ENCODE results near the gene UBR1.

Gene UBR1

GRCh38 chr15:43106486-43106829 lies 620 bp upstream of the UBR1 start:
- no peak for DNase-seq (ENCODE audit: low spot score)

GRCh38 chr15:43105077-43105736 lies 631 bp downstream of the UBR1 start:
- peak; percentile 34 for DNase-seq (ENCODE audit: low spot score)

GRCh38 chr15:43104426-43104825 lies 1.4 kb downstream of the UBR1 start:
- DNase-seq (ENCODE audit: low spot score), result no peak

GRCh38 chr15:43103907-43104306 lies 1.9 kb downstream of the UBR1 start:
- DNase-seq (ENCODE audit: low spot score), result no peak

GRCh38 chr15:43102187-43102586 lies 3.7 kb downstream of the UBR1 start:
- no peak for DNase-seq (ENCODE audit: low spot score)

GRCh38 chr15:43100971-43101370 lies 4.9 kb downstream of the UBR1 start:
- no peak for DNase-seq (ENCODE audit: low spot score)

GRCh38 chr15:43099105-43099845 lies 6.6 kb downstream of the UBR1 start:
- DNase-seq (ENCODE audit: low spot score), result no peak

GRCh38 chr15:43096411-43096810 lies 9.4 kb downstream of the UBR1 start:
- DNase-seq (ENCODE audit: low spot score), result no peak

GRCh38 chr15:43095708-43096347 lies 10.0 kb downstream of the UBR1 start:
- no peak for DNase-seq (ENCODE audit: low spot score)

GRCh38 chr15:43095243-43095642 lies 10.6 kb downstream of the UBR1 start:
- no peak for DNase-seq (ENCODE audit: low spot score)

GRCh38 chr15:43094416-43095030 lies 11.3 kb downstream of the UBR1 start:
- DNase-seq (ENCODE audit: low spot score), result no peak

GRCh38 chr15:43093026-43093425 lies 12.8 kb downstream of the UBR1 start:
- no peak for DNase-seq (ENCODE audit: low spot score)

- no peak for DNase-seq (ENCODE audit: low spot score)
Observed at GRCh38 chr15:43091859-43092258, 14.0 kb downstream of the UBR1 start.

GRCh38 chr15:43086551-43086950 lies 19.3 kb downstream of the UBR1 start:
- no peak for DNase-seq (ENCODE audit: low spot score)

- no peak for DNase-seq (ENCODE audit: low spot score)
Observed at GRCh38 chr15:43085921-43086320, 19.9 kb downstream of the UBR1 start.

- no peak for DNase-seq (ENCODE audit: low spot score)
Observed at GRCh38 chr15:43082509-43082908, 23.3 kb downstream of the UBR1 start.

GRCh38 chr15:43081283-43081682 lies 24.6 kb downstream of the UBR1 start:
- DNase-seq (ENCODE audit: low spot score), result no peak

GRCh38 chr15:43071451-43071850 lies 34.4 kb downstream of the UBR1 start:
- no peak for DNase-seq (ENCODE audit: low spot score)

GRCh38 chr15:43070893-43071292 lies 34.9 kb downstream of the UBR1 start:
- no peak for DNase-seq (ENCODE audit: low spot score)

GRCh38 chr15:43070249-43070648 lies 35.6 kb downstream of the UBR1 start:
- DNase-seq (ENCODE audit: low spot score), result no peak

GRCh38 chr15:43067717-43068461 lies 37.9 kb downstream of the UBR1 start:
- DNase-seq (ENCODE audit: low spot score), result peak; percentile 12

- DNase-seq (ENCODE audit: low spot score), result no peak
Observed at GRCh38 chr15:43056696-43057095, 49.1 kb downstream of the UBR1 start.

Measured in D341Med (cell line).